Esophagus mucosa (tissue), 1 donor: ENCODE results near the gene KRT83. TPM values are rescaled to one million over a fixed set of nuclear protein-coding genes. Genes with fewer than 3 reads are reported as not detected.
"Not testable (repeated sequence)": the region's sequence is repeated elsewhere in the genome, so short reads cannot be mapped to it uniquely, and the experiment has no call there.

Experiments used
- ATAC-seq: fragments of 200-7000 bp; cut with Tn5 transposase; one replicate; pipeline ENCODE4 v1.9.1; 2020
- total RNA-seq: library from RNA; stranded (reverse); gene quantifications from one replicate; pipeline ENCODE4 v1.2.4, GENCODE V29; 2023
- donor health status: DM: yes; HTN: yes; CAD: no.

KRT83 gene
- total RNA-seq, 1 donor from 2014 or later = not detected

DNA sequence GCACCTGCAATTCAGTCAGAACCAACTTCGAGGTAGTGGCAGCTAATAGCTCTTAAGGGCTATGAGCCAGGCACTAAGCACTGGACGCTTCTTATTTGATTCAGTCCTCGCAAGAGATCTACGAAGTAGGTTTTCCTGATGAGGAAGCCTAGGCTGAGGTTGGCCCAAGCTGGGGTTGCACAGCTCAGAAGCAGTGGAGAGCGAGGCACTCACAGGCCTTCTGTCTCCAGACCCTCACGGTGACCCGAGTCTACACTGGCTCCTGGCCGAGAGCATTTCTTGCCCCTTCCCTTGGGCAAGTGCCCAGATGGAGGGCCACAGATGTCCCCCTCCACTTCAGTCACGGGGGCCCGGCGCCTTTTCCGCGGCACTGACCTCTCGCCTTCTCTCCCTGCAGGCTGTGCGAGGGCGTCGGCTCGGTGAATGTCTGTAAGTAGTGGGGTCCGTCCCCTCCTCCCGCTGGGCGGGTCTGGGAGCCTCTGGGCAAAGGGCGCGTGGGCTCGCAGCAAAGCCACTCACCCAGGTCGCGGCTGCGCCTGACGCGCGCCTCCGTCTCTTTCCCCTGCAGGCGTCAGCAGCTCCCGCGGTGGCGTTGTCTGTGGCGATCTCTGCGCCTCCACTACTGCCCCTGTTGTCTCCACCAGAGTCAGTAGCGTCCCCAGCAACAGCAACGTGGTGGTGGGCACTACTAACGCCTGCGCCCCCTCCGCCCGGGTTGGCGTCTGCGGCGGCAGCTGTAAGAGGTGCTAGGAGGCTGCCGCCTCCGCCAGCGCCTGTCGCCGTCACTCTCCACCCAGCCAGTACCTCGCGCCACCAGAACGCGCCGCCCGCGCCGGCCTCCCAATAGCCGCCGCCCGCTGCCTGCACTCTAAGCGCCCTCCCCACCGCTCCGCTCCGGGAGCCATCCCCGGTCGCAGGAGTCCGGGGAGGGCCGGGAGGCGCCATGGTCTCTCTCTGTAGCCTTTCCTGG lies 13.1 kb downstream of the KRT83 start:
- ATAC-seq = peak; percentile 78

DNA sequence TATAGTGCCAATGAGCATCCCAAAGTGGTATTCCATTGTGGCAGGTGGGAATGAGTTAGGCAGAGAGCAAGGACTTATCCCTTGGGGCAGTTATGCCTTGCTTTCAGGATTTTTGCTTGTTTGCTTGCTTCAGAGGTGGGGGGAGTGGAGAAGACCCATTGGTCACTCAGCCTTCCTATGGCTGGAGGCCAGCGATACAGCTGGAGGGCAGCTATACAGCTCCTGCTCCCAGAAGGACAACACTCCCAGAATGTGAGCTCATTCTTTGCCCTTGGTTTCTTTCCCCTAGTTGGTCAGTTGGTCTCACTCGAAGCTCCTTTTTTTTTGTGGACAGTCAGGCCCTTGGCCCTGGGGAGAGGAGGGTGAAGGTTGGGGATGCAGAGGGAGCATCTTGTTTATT lies 14.5 kb downstream of the KRT83 start:
- ATAC-seq = no peak

DNA sequence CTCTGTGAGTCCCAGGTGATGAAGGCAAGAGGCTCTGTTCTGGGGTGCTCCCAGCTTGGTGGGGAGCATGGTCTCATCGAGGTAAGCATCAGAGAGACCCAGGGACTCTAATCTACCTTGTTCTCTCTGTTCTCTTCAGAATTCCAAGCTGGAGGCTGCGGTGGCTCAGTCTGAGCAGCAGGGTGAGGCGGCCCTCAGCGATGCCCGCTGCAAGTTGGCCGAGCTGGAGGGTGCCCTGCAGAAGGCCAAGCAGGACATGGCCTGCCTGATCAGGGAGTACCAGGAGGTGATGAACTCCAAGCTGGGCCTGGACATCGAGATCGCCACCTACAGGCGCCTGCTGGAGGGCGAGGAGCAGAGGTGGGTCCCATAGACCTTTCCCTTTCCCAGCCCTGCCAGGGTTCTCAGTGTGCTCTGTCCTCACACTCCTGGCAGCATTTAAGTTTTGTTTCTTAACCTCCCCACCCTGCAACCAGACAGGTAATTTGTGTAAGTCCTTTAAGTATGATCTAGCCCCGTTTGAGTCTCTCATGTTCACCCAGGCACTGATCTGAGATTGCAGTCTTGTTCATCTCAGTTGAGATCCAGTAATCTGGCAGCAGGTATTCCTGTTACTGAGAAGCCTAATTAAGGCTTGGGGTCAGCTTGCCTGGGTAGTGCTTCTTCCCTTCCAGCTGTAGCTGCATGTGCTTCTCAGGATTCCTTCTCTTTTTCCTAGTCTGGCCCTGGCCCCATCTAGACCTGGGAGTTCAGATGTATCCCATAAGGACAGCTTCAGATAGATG lies 15.1 kb downstream of the KRT83 start:
- ATAC-seq = no peak

DNA sequence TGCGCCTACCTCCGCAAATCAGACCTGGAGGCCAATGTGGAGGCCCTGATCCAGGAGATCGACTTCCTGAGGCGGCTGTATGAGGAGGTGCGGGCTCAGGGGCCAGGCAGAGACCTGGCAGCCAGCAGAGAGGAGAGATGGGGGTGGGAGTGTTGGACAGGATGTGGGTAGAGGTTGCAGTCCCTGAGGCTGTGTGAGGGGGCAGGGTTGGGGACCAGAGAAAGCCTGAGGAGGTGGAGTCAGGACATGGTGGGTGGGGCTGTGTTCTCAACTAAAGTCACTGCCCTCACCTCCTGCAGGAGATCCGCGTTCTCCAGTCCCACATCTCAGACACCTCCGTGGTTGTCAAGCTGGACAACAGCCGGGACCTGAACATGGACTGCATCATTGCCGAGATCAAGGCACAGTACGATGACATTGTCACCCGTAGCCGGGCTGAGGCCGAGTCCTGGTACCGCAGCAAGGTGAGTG lies 16.2 kb downstream of the KRT83 start:
- not testable (repeated sequence) for ATAC-seq

DNA sequence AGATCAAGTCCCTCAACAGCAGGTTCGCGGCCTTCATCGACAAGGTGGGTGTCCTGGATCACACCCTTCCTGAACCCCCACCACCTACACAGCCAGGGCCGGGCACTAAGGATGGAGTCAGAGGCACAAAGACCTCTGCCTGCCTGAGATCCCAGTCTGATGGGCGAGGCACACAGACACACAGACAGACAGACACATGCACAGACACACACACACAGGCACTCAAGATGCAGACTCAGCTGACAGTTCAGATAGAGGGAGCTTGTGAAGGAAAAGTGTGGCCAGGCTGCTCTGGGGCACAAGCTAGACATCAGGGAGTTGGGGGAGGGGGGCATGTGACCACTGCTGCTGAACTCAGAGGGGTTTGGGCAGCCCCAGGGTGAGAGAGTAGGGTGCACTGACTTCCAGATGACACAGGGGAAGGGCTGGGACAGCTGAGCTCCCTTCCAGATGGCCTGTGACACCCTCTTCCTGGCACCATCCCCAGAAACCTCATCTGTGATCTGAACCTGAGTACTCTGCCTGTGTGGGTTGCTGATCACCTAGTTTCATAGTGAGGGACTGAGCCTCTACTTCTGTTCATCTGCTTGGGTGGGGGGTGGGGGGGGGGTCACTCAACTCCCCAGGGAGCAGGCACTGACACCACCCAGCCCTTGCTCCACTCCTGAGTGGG lies 18.8 kb downstream of the KRT83 start:
- ATAC-seq = peak; percentile 22

DNA sequence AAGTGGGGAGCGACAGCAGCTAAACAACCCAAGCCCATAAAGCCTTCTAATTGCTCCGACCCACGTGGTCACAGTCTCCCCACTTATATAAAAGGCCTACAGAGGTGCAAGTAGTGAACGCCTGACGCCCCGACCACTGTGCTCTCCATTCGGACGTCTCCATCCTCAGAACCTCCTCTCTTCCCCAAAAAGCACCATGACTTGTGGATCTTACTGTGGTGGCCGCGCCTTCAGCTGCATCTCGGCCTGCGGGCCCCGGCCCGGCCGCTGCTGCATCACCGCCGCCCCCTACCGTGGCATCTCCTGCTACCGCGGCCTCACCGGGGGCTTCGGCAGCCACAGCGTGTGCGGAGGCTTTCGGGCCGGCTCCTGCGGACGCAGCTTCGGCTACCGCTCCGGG lies 19.5 kb downstream of the KRT83 start:
- not testable (repeated sequence) for ATAC-seq

DNA sequence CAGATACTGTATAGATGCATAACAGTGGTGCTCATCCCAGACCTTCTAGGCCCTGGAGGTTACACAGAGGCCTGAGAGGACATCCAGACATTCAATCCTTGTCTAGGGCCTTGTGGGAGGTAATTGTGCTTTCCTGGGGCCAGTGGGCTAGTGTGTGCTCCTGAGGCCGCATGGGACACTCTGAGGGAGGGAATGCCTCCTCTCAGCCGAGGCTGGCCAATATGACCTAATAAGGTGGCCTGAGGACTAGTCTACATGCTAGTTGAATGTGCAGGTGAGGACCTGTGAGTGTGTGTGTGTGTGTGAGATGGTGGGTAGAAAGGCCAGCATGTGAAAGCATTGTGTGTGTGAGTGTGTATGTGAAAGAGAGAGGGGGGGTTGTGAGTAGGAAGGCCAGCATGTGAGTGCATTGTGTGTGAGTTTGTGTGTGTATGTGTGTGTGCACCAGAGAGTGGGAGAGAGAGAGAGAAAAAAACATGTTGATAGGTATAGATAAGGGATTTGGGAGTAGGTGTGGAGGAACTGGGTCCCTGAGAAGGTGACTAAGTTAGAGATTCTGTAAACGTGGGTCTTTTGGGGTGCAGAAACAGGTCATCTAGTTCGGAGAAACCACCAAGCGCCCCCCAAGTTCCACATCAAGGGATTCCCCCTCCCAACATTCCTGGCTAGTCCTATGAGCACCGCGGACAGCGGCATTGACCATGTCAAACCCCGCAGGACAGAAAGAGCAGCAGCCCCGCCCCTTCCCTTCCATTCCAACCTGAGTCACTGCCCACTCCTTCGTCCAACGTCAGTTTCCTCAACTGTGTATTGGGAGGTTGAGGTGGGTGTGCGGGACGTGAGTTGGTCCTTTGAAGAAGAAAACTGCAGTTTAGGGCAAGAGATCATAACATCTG lies 20.2 kb downstream of the KRT83 start:
- no peak for ATAC-seq

DNA sequence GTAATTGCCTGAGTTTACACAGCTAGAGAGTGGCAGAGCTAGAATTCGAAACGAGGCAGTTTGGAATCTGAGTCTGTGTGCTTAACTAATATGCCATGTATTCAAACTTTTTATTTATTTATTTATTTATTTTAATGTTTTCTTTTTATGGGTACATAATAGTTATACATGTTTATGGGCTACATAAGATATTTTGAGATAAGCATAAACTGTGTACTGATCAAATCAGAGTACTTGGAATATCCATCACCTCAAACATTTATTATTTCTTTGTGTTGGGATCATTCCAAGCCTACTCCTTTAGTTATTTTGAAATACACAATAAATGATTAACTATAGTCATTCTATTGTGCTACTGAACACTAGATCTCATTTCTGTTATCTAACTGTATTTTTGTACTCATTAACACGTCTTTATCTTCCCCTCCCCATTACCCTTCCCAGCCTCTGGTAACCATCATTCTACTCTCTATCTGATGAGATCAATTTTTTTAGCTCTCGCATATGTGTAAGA lies 22.5 kb downstream of the KRT83 start:
- no peak for ATAC-seq

DNA sequence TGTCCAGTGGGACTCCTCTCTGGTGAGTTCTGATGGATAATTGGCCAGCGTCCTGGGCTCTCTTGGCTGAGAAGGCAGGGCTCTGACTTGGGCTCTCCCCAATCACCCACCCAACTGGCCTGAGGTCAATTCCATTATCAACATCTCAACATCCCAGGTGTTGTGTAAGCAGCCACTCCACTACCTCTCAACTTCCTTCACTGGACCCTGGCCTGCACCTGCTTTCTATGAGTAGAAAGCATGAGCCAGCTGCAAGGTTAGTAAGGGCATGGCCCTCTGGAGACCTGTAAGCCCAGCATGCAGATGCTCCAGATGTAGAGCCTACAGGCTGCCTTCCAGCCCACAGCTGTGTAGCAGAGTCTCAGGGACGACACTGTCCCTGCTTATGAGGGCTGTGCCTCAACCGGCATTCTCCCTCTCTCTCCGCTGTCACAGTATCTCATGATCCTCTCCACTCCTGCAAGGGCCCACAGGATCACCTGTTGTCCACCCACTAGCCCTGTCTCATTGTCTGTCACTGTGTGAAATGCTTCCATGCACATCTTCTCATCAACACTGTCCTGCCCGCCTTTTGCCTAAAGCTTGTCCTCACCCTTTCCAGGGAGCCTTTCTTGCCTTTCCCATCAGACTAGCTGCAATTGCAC lies 24.5 kb downstream of the KRT83 start:
- no peak for ATAC-seq

DNA sequence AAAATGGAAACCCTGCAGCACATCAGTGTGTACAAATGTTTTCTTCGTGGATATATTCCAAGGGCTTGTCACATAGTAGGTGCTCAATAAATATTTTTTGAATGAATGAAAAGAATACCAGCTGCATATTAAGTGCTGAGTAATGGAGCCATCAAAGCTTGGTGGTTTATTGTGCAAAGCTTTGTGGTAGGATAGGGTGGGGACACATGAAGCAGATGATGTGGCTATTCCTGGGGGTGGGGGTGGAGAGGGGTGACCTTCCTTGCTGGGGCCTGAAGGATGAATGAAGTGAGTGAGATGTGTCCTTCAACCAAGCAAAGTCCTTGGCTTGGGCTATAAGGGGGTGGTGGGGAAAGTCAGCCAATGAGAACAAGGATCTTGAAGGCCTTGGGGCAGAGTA lies 25.5 kb downstream of the KRT83 start:
- ATAC-seq = no peak

DNA sequence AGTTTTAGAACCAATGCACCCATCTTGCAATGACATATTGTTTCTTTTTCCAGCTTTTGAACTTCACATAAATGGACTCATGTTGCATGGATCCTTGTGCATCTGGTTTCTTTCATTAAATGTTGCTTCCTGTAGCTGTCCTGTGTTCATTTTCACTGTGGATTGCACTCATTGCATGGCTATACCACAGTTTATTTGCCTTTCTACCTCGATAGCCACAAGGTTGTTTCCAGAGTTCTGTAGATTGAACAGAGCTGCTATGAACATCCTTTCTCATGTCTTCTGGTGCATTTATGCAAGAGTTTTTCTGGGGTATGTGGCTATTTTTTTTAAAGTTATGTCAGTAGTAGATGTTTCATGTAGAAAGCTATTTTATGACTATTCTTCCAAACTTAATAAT lies 26.4 kb downstream of the KRT83 start:
- no peak for ATAC-seq

DNA sequence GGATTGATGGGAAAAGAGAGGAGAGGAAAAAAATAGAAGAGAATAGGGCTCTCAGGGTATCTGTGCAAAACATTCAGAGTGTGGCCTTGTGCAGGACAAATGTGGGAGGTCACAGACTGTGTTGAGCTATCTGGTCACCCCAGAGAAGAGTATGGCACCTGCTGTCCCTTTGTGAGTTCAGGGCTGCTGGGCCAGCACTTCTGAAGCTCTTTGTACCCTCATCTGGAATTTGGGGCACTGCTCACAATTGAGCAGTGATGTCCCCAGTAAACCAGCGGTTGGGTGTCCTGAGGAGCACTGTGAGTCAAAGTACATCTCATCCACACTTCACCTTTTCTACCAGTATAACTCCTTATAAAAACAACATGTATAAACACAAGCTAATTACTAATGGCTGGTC lies 27.3 kb downstream of the KRT83 start:
- ATAC-seq = no peak

DNA sequence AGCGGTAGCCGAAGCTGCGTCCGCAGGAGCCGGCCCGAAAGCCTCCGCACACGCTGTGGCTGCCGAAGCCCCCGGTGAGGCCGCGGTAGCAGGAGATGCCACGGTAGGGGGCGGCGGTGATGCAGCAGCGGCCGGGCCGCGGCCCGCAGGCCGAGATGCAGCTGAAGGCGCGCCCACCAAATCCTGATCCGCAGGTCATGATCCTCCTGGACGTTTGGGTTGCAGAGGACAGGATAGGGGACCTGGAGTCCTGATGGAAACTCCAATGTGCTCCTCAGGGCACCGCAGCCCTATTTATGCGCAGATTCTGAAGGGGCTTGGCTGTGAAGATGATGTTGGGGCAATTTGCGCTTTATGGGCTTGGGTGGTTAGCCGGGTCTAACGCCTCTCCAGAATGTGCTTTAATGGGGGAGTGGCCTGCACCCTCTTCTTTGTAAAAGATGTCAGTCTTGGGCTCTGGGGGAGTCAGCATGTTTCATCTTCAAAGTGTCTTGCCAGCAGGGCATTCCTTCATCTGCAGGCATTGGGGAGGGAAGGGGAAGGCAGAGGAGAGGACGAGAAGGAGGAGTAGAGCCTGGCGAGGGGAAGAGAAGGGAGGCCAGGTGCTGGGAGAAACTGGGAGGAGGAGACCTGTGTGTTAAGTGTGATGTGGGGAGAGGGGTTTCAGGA lies 29.8 kb downstream of the KRT83 start, which contains the start of gene KRT81:
Gene KRT81, minus strand, starts transcription at position 268 of the 669 bp plus-strand sequence. Its CDS starts 69 bp downstream, at position 199.
- ATAC-seq = no peak

DNA sequence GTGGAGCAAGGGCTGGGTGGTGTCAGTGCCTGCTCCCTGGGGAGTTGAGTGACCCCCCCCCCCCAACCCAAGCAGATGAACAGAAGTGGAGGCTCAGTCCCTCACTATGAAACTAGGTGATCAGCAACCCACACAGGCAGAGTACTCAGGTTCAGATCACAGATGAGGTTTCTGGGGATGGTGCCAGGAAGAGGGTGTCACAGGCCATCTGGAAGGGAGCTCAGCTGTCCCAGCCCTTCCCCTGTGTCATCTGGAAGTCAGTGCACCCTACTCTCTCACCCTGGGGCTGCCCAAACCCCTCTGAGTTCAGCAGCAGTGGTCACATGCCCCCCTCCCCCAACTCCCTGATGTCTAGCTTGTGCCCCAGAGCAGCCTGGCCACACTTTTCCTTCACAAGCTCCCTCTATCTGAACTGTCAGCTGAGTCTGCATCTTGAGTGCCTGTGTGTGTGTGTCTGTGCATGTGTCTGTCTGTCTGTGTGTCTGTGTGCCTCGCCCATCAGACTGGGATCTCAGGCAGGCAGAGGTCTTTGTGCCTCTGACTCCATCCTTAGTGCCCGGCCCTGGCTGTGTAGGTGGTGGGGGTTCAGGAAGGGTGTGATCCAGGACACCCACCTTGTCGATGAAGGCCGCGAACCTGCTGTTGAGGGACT lies 30.6 kb downstream of the KRT83 start:
- ATAC-seq = not testable (repeated sequence)

DNA sequence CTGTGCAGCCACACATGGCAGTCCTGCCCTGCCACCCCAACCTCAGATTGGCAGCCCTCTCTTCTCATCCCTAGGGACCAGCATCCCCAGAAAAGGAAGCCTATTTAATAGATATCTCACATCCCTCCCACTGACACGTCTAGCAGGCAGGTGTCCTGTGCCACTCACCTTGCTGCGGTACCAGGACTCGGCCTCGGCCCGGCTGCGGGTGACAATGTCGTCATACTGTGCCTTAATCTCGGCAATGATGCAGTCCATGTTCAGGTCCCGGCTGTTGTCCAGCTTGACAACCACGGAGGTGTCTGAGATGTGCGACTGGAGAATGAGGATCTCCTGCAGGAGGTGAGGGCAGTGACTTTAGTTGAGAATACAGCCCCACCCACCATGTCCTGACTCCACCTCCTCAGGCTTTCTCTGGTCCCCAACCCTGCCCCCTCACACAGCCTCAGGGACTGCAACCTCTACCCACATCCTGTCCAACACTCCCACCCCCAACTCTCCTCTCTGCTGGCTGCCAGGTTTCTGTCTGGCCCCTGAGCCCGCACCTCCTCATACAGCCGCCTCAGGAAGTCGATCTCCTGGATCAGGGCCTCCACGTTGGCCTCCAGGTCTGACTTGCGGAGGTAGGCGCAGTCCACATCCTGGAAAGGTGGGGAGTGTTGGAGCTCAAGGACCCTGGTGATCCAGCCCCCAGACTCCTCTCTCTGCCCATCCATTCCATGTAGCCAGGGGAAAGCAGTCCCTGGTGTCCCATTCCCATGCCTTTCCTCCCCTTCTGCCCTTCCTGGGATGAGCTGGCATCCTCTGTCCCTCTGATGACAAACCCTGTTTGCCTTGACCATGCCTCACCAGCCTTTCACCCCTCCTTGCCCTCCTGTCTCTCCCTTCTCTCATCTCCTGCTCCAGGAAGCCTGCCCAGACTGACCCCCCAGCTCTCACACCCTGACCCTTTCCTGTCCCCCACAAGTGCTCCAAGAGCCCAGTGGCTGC lies 33.1 kb downstream of the KRT83 start:
- ATAC-seq = not testable (repeated sequence)

DNA sequence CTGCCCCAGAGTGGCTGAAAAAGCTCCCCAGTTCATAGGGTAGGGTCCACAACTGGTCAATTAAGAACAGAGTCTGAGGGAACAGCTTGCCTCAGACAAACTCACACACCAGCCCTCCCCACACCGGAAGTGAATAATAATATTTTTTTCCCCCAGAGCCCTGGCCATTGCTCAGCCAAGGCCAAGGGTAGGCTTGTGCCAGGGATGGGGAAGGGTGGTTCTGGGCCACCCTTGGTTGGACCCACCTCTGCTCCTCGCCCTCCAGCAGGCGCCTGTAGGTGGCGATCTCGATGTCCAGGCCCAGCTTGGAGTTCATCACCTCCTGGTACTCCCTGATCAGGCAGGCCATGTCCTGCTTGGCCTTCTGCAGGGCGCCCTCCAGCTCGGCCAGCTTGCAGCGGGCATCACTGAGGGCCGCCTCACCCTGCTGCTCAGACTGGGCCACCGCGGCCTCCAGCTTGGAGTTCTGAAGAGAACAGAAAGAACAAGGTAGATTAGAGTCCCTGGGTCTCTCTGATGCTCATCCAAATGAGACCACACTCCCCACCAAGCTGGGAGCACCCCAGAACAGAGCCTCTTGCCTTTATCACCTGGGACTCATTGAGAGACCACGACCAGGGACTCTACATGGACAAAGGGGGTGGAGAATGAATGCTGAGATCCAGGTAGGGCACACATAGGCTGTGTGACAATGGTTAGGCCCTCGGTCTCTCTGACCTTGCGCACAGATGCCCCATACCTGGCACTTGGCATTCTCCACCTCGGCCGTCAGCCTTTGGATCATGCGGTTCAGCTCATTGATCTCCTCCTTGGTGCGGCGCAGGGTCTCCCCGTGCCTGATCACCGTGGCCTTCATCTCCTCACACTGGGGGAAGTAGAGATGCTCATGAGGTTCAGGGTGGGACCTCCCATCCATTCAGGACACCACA lies 34.1 kb downstream of the KRT83 start:
- ATAC-seq = not testable (repeated sequence)

DNA sequence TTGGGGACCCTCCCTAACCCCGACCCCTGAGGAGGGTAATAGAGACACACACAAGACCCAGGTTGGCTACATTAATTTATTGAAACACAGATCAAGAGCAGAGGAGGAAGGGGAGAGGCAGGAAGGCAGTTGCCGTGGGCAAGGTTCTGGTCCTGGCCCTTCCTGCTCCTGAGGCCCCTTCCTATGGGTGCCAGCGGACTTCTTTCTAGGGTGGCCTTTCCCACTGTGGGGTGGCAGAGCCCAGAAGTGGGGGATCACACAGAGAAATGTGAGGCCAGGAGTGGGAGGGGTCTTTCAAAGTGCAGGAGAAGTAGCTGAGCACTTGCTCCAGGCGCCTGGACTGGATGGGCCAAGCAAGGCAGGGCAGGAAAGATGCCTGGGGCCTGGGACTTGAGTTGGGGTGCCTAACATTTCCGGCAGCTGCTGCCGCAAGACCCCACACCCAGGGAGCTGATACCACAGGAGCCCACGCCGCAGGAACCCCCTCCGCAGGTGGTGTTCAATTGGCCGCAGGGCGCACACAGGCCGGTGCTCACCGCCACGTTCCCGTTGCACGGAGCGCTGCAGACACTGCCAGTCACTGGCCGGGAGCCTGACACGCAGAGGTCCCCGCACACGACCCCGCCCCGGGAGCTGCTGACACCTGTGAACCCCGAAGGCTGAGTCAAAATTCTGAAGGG lies 35.2 kb downstream of the KRT83 start:
- no peak for ATAC-seq
